Lung (tissue), 12 donors: ENCODE measurements around the gene BTG1. TPM values are rescaled to one million over a fixed set of nuclear protein-coding genes. Genes with fewer than 3 reads are reported as not detected.
A peak's percentile ranks its signal among the peaks of the same experiment; 100 is the strongest.
"Not testable (repeated sequence)": the region's sequence is repeated elsewhere in the genome, so short reads cannot be mapped to it uniquely, and the experiment has no call there.

Experiments
- ATAC-seq: fragments of 200-7000 bp; cut with Tn5 transposase; one replicate; pipeline ENCODE4 v1.9.1; 2020; ENCODE audit warnings: moderate number of reproducible peaks; ENCODE audit not compliant: insufficient read depth, low FRiP score
- DNase-seq, 3 donors: peaks; one replicate each; pipeline ENCODE4 v3.0.0-alpha.2; 2013 to 2017
- H3K27ac ChIP-seq, 2 donors: one replicate each; pipeline ENCODE4 v1.5.1; 2013; ENCODE audit warnings: mild to moderate bottlenecking in 2 of 2, moderate library complexity in 2 of 2, control low read depth in 1 of 2, inconsistent platforms in 1 of 2, low read depth in 1 of 2, low read length in 1 of 2
- H3K27me3 ChIP-seq, 3 donors: one replicate each; pipeline ENCODE4 v1.5.1; 2013; ENCODE audit warnings: low read length in 2 of 3; ENCODE audit not compliant: control insufficient read depth in 3 of 3, insufficient read depth in 3 of 3
- H3K36me3 ChIP-seq, 4 donors: one replicate each; pipeline ENCODE4 v1.5.1; 2013; ENCODE audit warnings: low read length in 4 of 4, mild to moderate bottlenecking in 1 of 4, moderate library complexity in 1 of 4; ENCODE audit not compliant: control insufficient read depth in 4 of 4, insufficient read depth in 4 of 4
- H3K4me1 ChIP-seq, 5 donors: one replicate each; pipeline ENCODE4 v1.5.1; 2013; ENCODE audit warnings: low read length in 5 of 5, mild to moderate bottlenecking in 2 of 5, moderate library complexity in 1 of 5; ENCODE audit not compliant: control insufficient read depth in 5 of 5, insufficient read depth in 5 of 5
- H3K4me3 ChIP-seq: one replicate; pipeline ENCODE4 v1.5.1; 2013; ENCODE audit warnings: mild to moderate bottlenecking, control low read depth, moderate library complexity
- H3K9ac ChIP-seq, 2 donors: one replicate each; pipeline ENCODE4 v1.5.1; 2013; ENCODE audit warnings: low read length in 2 of 2, control low read depth in 1 of 2; ENCODE audit not compliant: insufficient read depth in 1 of 2
- H3K9me3 ChIP-seq, 4 donors: one replicate each; pipeline ENCODE4 v1.5.1; 2013; ENCODE audit warnings: low read length in 3 of 4, mild to moderate bottlenecking in 1 of 4, moderate library complexity in 1 of 4; ENCODE audit not compliant: control insufficient read depth in 4 of 4, insufficient read depth in 3 of 4
- WGBS, 2 donors: extraction: QIAGEN DNeasy Blood & Tissue Kit; methylation state at CpG; one replicate each; pipeline ENCODE4 v1.1.7; 2013; 5-methylcytosine and 5-hydroxymethylcytosine counted together
- polyA plus RNA-seq, 2 donors: library from polyadenylated mRNA; stranded (reverse); fragments of 200-250 nt; gene quantifications; one replicate each; pipeline ENCODE4 v1.2.1, GENCODE V29; 2013
- total RNA-seq, 2 donors: library from RNA; depleted of rRNA in 1 of 2; stranded (reverse); fragments of >200 nt in 1 of 2; gene quantifications; one replicate each; pipeline ENCODE4 v1.2.1, GENCODE V29; 2014 to 2021
- TF ChIP-seq, protein P1 (sequence below): IDR thresholded peaks from 2 replicates; pipeline ENCODE4 v1.5.1; 2012; ENCODE audit warnings: mild to moderate bottlenecking; ENCODE audit errors: control extremely low read depth, extremely low read depth
- donor health status: control.
- donor health status: control.
- donor health status: Bipolar disorder and iron deficiency.
- donor health status: healthy.
- donor health status: DM: yes; HTN: yes; CAD: no.

The BTG1 gene
- total and polyA plus RNA-seq, 4 donors, result 38.4 to 147 (median 89.7) TPM

- DNase-seq (peak in 2 of 3 donors; percentile 66 to 67), ATAC-seq (no peak)
- Histone ChIP-seq H3K4me3 (no peak overlapping the region), H3K9ac (peak overlapping the region in 1 of 2 donors; percentile 59), H3K4me1 (peaks cover 6 to 67% (median 41%) of the 10 kb centered on the region in 5 donors), H3K27me3 (no peaks in the 10 kb centered on the region), H3K27ac (peak overlapping the region; percentile 64 to 65), H3K36me3 (peaks cover 0 to 28% (median 9%) of the 10 kb centered on the region in 4 donors), H3K9me3 (no peaks in the 10 kb centered on the region)
- WGBS, 2 donors, result 33 to 34% methylated on average over 3 of the region's 3 CpGs
- TF ChIP-seq, protein P1, sequence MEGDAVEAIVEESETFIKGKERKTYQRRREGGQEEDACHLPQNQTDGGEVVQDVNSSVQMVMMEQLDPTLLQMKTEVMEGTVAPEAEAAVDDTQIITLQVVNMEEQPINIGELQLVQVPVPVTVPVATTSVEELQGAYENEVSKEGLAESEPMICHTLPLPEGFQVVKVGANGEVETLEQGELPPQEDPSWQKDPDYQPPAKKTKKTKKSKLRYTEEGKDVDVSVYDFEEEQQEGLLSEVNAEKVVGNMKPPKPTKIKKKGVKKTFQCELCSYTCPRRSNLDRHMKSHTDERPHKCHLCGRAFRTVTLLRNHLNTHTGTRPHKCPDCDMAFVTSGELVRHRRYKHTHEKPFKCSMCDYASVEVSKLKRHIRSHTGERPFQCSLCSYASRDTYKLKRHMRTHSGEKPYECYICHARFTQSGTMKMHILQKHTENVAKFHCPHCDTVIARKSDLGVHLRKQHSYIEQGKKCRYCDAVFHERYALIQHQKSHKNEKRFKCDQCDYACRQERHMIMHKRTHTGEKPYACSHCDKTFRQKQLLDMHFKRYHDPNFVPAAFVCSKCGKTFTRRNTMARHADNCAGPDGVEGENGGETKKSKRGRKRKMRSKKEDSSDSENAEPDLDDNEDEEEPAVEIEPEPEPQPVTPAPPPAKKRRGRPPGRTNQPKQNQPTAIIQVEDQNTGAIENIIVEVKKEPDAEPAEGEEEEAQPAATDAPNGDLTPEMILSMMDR, result no peak
These were observed 8.5 kb downstream of the BTG1 start for GRCh38 chr12:92136965-92137721.

- DNase-seq, result peak in 1 of 3 donors; percentile 47
- Histone ChIP-seq H3K9me3 (no peaks in the 10 kb centered on the region), H3K36me3 (peaks cover 0 to 18% (median 5%) of the 10 kb centered on the region in 4 donors), H3K9ac (peak overlapping the region in 1 of 2 donors; percentile 1), H3K27ac (peak overlapping the region in 1 of 2 donors; percentile 5), H3K27me3 (no peaks in the 10 kb centered on the region), H3K4me1 (peaks cover 6 to 76% (median 44%) of the 10 kb centered on the region in 5 donors), H3K4me3 (no peak overlapping the region)
- TF ChIP-seq, protein P1, result no peak
- no peak for ATAC-seq
- 57 to 75% methylated on average over 8 of the region's 8 CpGs for WGBS, 2 donors
These were observed 9.5 kb downstream of the BTG1 start for GRCh38 chr12:92136026-92136730.

- H3K27me3 ChIP-seq, H3K27ac ChIP-seq, H3K4me3 ChIP-seq, ATAC-seq, H3K9me3 ChIP-seq, DNase-seq: not testable (repeated sequence)
- Histone ChIP-seq H3K4me1 (peaks cover 6 to 80% (median 46%) of the 10 kb centered on the region in 5 donors), H3K9ac (peak overlapping the region in 1 of 2 donors; percentile 1), H3K36me3 (peaks cover 0 to 12% (median 2%) of the 10 kb centered on the region in 4 donors)
- 86 to 88% methylated on average over 8 of the region's 8 CpGs for WGBS, 2 donors
These were observed 10.1 kb downstream of the BTG1 start for GRCh38 chr12:92135541-92135940.

DNA sequence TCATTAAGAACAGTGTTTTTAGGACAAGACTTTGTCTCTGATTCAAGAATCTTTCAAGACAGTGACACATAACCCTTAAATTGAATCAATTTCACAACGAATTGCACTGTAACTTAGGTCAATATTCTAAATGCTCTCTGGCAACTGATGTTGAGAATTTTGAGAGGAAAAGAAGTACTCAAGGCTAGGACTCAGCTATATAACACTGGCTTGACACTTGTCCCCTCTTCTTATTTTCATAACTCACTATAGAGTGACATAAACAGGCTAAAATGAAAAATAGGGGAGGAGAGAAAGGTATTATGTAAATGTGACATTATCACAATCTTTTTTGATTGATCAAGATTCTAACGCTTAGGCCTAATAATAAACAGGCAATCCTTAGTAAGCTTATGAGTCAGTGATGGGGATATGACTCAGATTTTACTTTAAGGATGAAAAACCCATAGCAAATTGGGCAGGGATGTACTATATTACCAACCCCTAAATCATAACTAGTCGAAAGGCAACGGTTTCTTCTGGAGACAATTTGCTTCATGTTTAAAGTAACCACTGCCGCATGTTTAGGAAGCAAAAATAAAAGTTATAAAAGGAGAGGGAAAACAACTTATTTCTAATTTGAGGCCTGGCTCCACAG is 10.9 kb downstream of the BTG1 start:
- no peaks in the 10 kb centered on the region for H3K9me3 ChIP-seq
- DNase-seq (no peak), ATAC-seq (no peak)
- TF ChIP-seq, protein P1, result no peak
- no peaks in the 10 kb centered on the region for H3K27me3 ChIP-seq
- no peak overlapping the region for H3K4me3 ChIP-seq
- 48 to 68% methylated on average over 5 of the region's 5 CpGs for WGBS, 2 donors
- H3K36me3 ChIP-seq, result peaks cover 0 to 5% (median 2%) of the 10 kb centered on the region in 4 donors
- H3K9ac ChIP-seq, result peak overlapping the region in 1 of 2 donors; percentile 38
- H3K4me1 ChIP-seq, result peaks cover 6 to 80% (median 46%) of the 10 kb centered on the region in 5 donors
- peak overlapping the region in 1 of 2 donors; percentile 74 for H3K27ac ChIP-seq
